Liver (tissue), 9 donors: ENCODE data around the gene SCAI. TPM values are rescaled to one million over a fixed set of nuclear protein-coding genes. Genes with fewer than 3 reads are reported as not detected.

Experiments used
- DNase-seq: peaks from one replicate; pipeline ENCODE4 v3.0.0-alpha.2; 2017; ENCODE audit warnings: low spot score
- H3K27ac ChIP-seq, 2 donors: one replicate each; pipeline ENCODE4 v1.7.0; 2013; ENCODE audit warnings: inconsistent platforms in 2 of 2, low read length in 2 of 2, control low read depth in 1 of 2, low read depth in 1 of 2, mild to moderate bottlenecking in 1 of 2
- H3K27me3 ChIP-seq, 4 donors: one replicate each; pipeline versions ENCODE4 v1.6.1 to v1.7.0; 2013; ENCODE audit warnings: low read length in 3 of 4, inconsistent platforms in 1 of 4, mild to moderate bottlenecking in 1 of 4, moderate library complexity in 1 of 4; ENCODE audit not compliant: control insufficient read depth in 4 of 4, insufficient read depth in 4 of 4
- H3K36me3 ChIP-seq, 4 donors: one replicate each; pipeline versions ENCODE4 v1.6.1 to v1.7.0; 2013; ENCODE audit warnings: low read length in 3 of 4, mild to moderate bottlenecking in 3 of 4, low read depth in 1 of 4, moderate library complexity in 1 of 4; ENCODE audit not compliant: control insufficient read depth in 4 of 4, insufficient read depth in 3 of 4
- H3K4me1 ChIP-seq, 4 donors: one replicate each; pipeline versions ENCODE4 v1.6.1 to v1.7.0; 2013; ENCODE audit warnings: low read length in 3 of 4, mild to moderate bottlenecking in 3 of 4, moderate library complexity in 1 of 4; ENCODE audit not compliant: control insufficient read depth in 4 of 4, insufficient read depth in 4 of 4
- H3K4me3 ChIP-seq, 3 donors: one replicate each; pipeline versions ENCODE4 v1.6.1 to v1.7.0; 2013; ENCODE audit warnings: low read length in 3 of 3, control low read depth in 1 of 3, low read depth in 1 of 3, mild to moderate bottlenecking in 1 of 3
- H3K9ac ChIP-seq, 2 donors: one replicate each; pipeline ENCODE4 v1.7.0; 2013; ENCODE audit warnings: low read length in 2 of 2, mild to moderate bottlenecking in 2 of 2, moderate library complexity in 2 of 2, control low read depth in 1 of 2, low read depth in 1 of 2
- H3K9me3 ChIP-seq, 4 donors: one replicate each; pipeline versions ENCODE4 v1.6.1 to v1.7.0; 2013; ENCODE audit warnings: low read length in 3 of 4; ENCODE audit not compliant: control insufficient read depth in 4 of 4
- ATF3 ChIP-seq: IDR thresholded peaks from 2 replicates; pipeline ENCODE4 v1.6.1; 2016; ENCODE audit warnings: antibody characterized with exemption
- CTCF ChIP-seq: fragments of 150-350 bp; IDR thresholded peaks from 2 replicates; pipeline ENCODE4 v1.5.1; 2017; ENCODE audit warnings: improper control_type of control experiment, low read depth, low read length; ENCODE audit not compliant: missing input control
- EGR1 ChIP-seq, 2 donors: IDR thresholded peaks; 2 replicates each; pipeline ENCODE4 v1.6.1; 2016 to 2018; ENCODE audit warnings: antibody characterized with exemption in 2 of 2, low read depth in 2 of 2
- FOXA1 ChIP-seq: IDR thresholded peaks from 2 replicates; pipeline ENCODE4 v1.6.1; 2016; ENCODE audit warnings: antibody characterized with exemption
- FOXA2 ChIP-seq: IDR thresholded peaks from 2 replicates; pipeline ENCODE4 v1.6.1; 2016; ENCODE audit warnings: antibody characterized with exemption
- GABPA ChIP-seq, 2 donors: IDR thresholded peaks in 1 of 2; conservative IDR thresholded peaks in 1 of 2; 2 replicates each; pipeline ENCODE4 v1.6.1; 2016; ENCODE audit warnings: antibody characterized with exemption in 2 of 2, mild to moderate bottlenecking in 1 of 2, moderate library complexity in 1 of 2
- HNF4A ChIP-seq, 2 donors: conservative IDR thresholded peaks; 2 replicates each; pipeline ENCODE4 v1.6.1; 2016; ENCODE audit warnings: antibody characterized with exemption in 2 of 2, mild to moderate bottlenecking in 2 of 2
- HNF4G ChIP-seq: IDR thresholded peaks from 2 replicates; pipeline ENCODE4 v1.6.1; 2016; ENCODE audit warnings: antibody characterized with exemption
- JUND ChIP-seq, 2 donors: IDR thresholded peaks; 2 replicates each; pipeline ENCODE4 v1.6.1; 2016; ENCODE audit warnings: antibody characterized with exemption in 2 of 2
- MAX ChIP-seq: IDR thresholded peaks from 2 replicates; pipeline ENCODE4 v1.6.1; 2016; ENCODE audit warnings: antibody characterized with exemption
- NR2F2 ChIP-seq: IDR thresholded peaks from 2 replicates; pipeline ENCODE4 v1.6.1; 2016; ENCODE audit warnings: antibody characterized with exemption
- RAD21 ChIP-seq, 2 donors: IDR thresholded peaks; 2 replicates each; pipeline ENCODE4 v1.6.1; 2016; ENCODE audit warnings: antibody characterized with exemption in 2 of 2, mild to moderate bottlenecking in 2 of 2
- REST ChIP-seq: IDR thresholded peaks from 2 replicates; pipeline ENCODE4 v1.6.1; 2016; ENCODE audit warnings: antibody characterized with exemption, mild to moderate bottlenecking
- RXRA ChIP-seq, 2 donors: IDR thresholded peaks; 2 replicates each; pipeline ENCODE4 v1.6.1; 2017 to 2018; ENCODE audit warnings: antibody characterized with exemption in 2 of 2, mild to moderate bottlenecking in 1 of 2
- SP1 ChIP-seq: IDR thresholded peaks from 2 replicates; pipeline ENCODE4 v1.6.1; 2018; ENCODE audit warnings: antibody characterized with exemption, mild to moderate bottlenecking
- TAF1 ChIP-seq: conservative IDR thresholded peaks from 2 replicates; pipeline ENCODE4 v1.6.1; 2016; ENCODE audit warnings: antibody characterized with exemption, mild to moderate bottlenecking
- YY1 ChIP-seq: IDR thresholded peaks from 2 replicates; pipeline ENCODE4 v1.6.1; 2016; ENCODE audit warnings: antibody characterized with exemption, mild to moderate bottlenecking
- ZBTB33 ChIP-seq: IDR thresholded peaks from 2 replicates; pipeline ENCODE4 v1.6.1; 2016; ENCODE audit warnings: antibody characterized with exemption
- WGBS: extraction: QIAGEN DNeasy Blood & Tissue Kit; methylation state at CpG from one replicate; pipeline ENCODE4 v1.1.7; 2013; 5-methylcytosine and 5-hydroxymethylcytosine counted together
- polyA plus RNA-seq, 2 donors: library from polyadenylated mRNA; stranded (reverse) in 1 of 2; unstranded in 1 of 2; fragments of 200-250 nt in 1 of 2; fragments of >200 nt in 1 of 2; fragmentation: Nextera tagmentation in 1 of 2; extraction: Ambion mirVana in 1 of 2; gene quantifications; one replicate each; pipeline versions ENCODE4 v1.2.1 to v1.2.3, GENCODE V29; 2013 to 2015
- total RNA-seq, 2 donors: library from RNA; depleted of rRNA; stranded (reverse); fragments of >200 nt; gene quantifications; one replicate each; pipeline ENCODE4 v1.2.3, GENCODE V29; 2014
- donor health status: healthy.
- donor health status: healthy.
- donor health status: healthy.
- donor health status: healthy.
- donor health status: healthy.

Gene SCAI
- total and polyA plus RNA-seq, 4 donors, result 0.24 to 5.3 (median 1.6) TPM

GRCh38 chr9:125008599-125008998, 134.7 kb downstream of the SCAI start:
- H3K9ac ChIP-seq, result no peak overlapping the region
- peaks cover 0 to under 1% (median 0%) of the 10 kb centered on the region in 4 donors for H3K4me1 ChIP-seq
- no peak overlapping the region for H3K27ac ChIP-seq
- no peaks in the 10 kb centered on the region for H3K36me3 ChIP-seq
- TF ChIP-seq YY1 (no peak), MAX (no peak), CTCF (no peak), NR2F2 (no peak), JUND (IDR thresholded peaks at IDR 0.05) (no peak)
- no peaks in the 10 kb centered on the region for H3K27me3 ChIP-seq
- no peaks in the 10 kb centered on the region for H3K9me3 ChIP-seq
- 97% methylated on average over 2 of the region's 2 CpGs for WGBS
- DNase-seq, result no peak
- H3K4me3 ChIP-seq, result no peak overlapping the region

GRCh38 chr9:125003332-125003731, 140.0 kb downstream of the SCAI start:
- no peak for TF ChIP-seq REST
- no peak for TF ChIP-seq FOXA1
- no peak for TF ChIP-seq FOXA2
- TF ChIP-seq JUND (IDR thresholded peaks at IDR 0.05), result no peak
- TF ChIP-seq ATF3, result no peak
- no peak for TF ChIP-seq HNF4G
- TF ChIP-seq YY1, result no peak
- peak; percentile 57 to 62 for TF ChIP-seq RXRA (IDR thresholded peaks at IDR 0.05)
- no peak for TF ChIP-seq MAX
- no peak for TF ChIP-seq TAF1
- TF ChIP-seq EGR1 (IDR thresholded peaks at IDR 0.05; ENCODE audit: low read depth in 2 of 2), result no peak
- TF ChIP-seq ZBTB33, result no peak
- peak in 1 of 2 donors; percentile 29 for TF ChIP-seq RAD21 (IDR thresholded peaks at IDR 0.05)
- peak; percentile 46 for TF ChIP-seq SP1
- TF ChIP-seq GABPA (IDR thresholded peaks at IDR 0.05 in 1 of 2, conservative IDR thresholded peaks at IDR 0.05 in 1 of 2), result peak in 1 of 2 donors; percentile 27
- TF ChIP-seq HNF4A (conservative IDR thresholded peaks at IDR 0.05), result peak in 1 of 2 donors; percentile 12
- Histone ChIP-seq H3K27ac (peak overlapping the region; percentile 4 to 6), H3K9ac (no peak overlapping the region), H3K4me1 (peaks cover 0 to 8% (median 2%) of the 10 kb centered on the region in 4 donors), H3K9me3 (no peaks in the 10 kb centered on the region), H3K4me3 (no peak overlapping the region), H3K27me3 (no peaks in the 10 kb centered on the region), H3K36me3 (peaks cover 0 to 2% (median 0%) of the 10 kb centered on the region in 4 donors)
- no peak for DNase-seq
- WGBS, result 51% methylated on average over 7 of the region's 7 CpGs
